GM12878 (cell line): Measurements from ENCODE around the gene PXDC1.

Source experiments
- BCLAF1 ChIP-seq: fragments of 450-650 bp; IDR thresholded peaks from 2 replicates; pipeline ENCODE4 v1.6.1; 2017; ENCODE audit warnings: antibody characterized with exemption, mild to moderate bottlenecking, moderate library complexity
- CEBPZ ChIP-seq: fragments of 150-350 bp; IDR thresholded peaks from 2 replicates; pipeline ENCODE4 v1.6.1; 2016; ENCODE audit warnings: low read depth, low read length
- EP300 ChIP-seq, 2 experiments: fragments of 150-350 bp in 1 of 2; IDR thresholded peaks; 2 replicates each; pipeline ENCODE4 v1.6.1; 2011 to 2012; ENCODE audit warnings: low read depth in 2 of 2, low read length in 2 of 2, borderline replicate concordance in 1 of 2, improper control_type of control experiment in 1 of 2, inconsistent platforms in 1 of 2; ENCODE audit not compliant: control insufficient read depth in 1 of 2
- FOXM1 ChIP-seq: IDR thresholded peaks from 2 replicates; pipeline ENCODE4 v1.6.1; 2012; ENCODE audit warnings: low read depth, mild to moderate bottlenecking, inconsistent platforms, low read length, moderate library complexity
- IRF4 ChIP-seq: IDR thresholded peaks from 2 replicates; pipeline ENCODE4 v1.6.1; 2011; ENCODE audit warnings: low read depth, low read length
- PAX8 ChIP-seq: fragments of 450-650 bp; IDR thresholded peaks from 2 replicates; pipeline ENCODE4 v1.6.1; 2017; ENCODE audit warnings: mild to moderate bottlenecking, moderate library complexity
- USF1 ChIP-seq: IDR thresholded peaks from 2 replicates; pipeline ENCODE4 v1.6.1; 2011; ENCODE audit warnings: borderline replicate concordance, low read depth, mild to moderate bottlenecking, moderate library complexity, mixed read lengths, low read length; ENCODE audit not compliant: insufficient read depth; ENCODE audit errors: extremely low read length
- YY1 ChIP-seq: IDR thresholded peaks from 2 replicates; pipeline ENCODE4 v1.6.1; 2011; ENCODE audit warnings: low read depth, mild to moderate bottlenecking, low read length

GRCh38 chr6:3706547-3706946, 45.0 kb downstream of the PXDC1 start:
- TF ChIP-seq YY1 (no peak), PAX8 (no peak), USF1 (no peak), IRF4 (no peak), BCLAF1 (no peak), FOXM1 (no peak), CEBPZ (no peak), EP300 (IDR thresholded peaks at IDR 0.05; ENCODE audit: borderline replicate concordance in 1 of 2, control insufficient read depth in 1 of 2, low read depth in 2 of 2, low read length in 2 of 2) (no peak)
